ENCODE data around the gene CPVL. TPM values are rescaled to one million over a fixed set of nuclear protein-coding genes. Genes with fewer than 3 reads are reported as not detected.

Gene CPVL
- total RNA-seq, 1 experiment from 2014 or later = 26.9 TPM

GRCh38 chr7:29158795-29159423 lies 12.6 kb upstream of the CPVL start:
- no peaks in the 10 kb centered on the region for H3K23me2 ChIP-seq (ENCODE audit: insufficient read length, low read depth, low read length, poor library complexity, severe bottlenecking)
- no peak overlapping the region for H4K5ac ChIP-seq (ENCODE audit: insufficient read length, low read depth, low read length)
- H3K14ac ChIP-seq (ENCODE audit: insufficient read depth, low read length) = no peak overlapping the region
- no CpG with 5 or more reads among the region's 3 CpGs for WGBS (ENCODE audit: extremely low coverage, insufficient read length, low lambda C conversion rate)
- H3K23ac ChIP-seq (ENCODE audit: insufficient read length, low read depth, low read length) = no peak overlapping the region
- H4K20me1 ChIP-seq (ENCODE audit: control insufficient read depth, insufficient read depth, insufficient read length) = no peaks in the 10 kb centered on the region
- H3K36me3 Mint-ChIP-seq (ENCODE audit: insufficient read depth in 1 of 3, low read depth in 3 of 3) = peaks cover 4 to 5% (median 4%) of the 10 kb centered on the region in 3 experiments; a peak in 4 of 7 replicates
- no peak overlapping the region for H3K27ac ChIP-seq (ENCODE audit: insufficient read length, low read depth, low read length)
- no peaks in the 10 kb centered on the region for H3K27me3 ChIP-seq (ENCODE audit: insufficient read depth, low read length)
- H3T11ph ChIP-seq (ENCODE audit: low read length) = no peak overlapping the region
- H3K4me1 Mint-ChIP-seq = peaks cover 10 to 13% of the 10 kb centered on the region in 2 experiments
- H4K91ac ChIP-seq (ENCODE audit: insufficient read length, low read depth, low read length) = no peak overlapping the region
- no peak overlapping the region for H2AFZ ChIP-seq (ENCODE audit: low read length)
- no peaks in the 10 kb centered on the region for H3K79me1 ChIP-seq (ENCODE audit: insufficient read depth, low read depth, low read length, poor library complexity, severe bottlenecking)
- no peak overlapping the region for H2BK120ac ChIP-seq (ENCODE audit: low read depth, low read length, poor library complexity, severe bottlenecking)
- H3K4me1 ChIP-seq (ENCODE audit: insufficient read depth, low read length) = no peaks in the 10 kb centered on the region
- H3K4me3 Mint-ChIP-seq = no peak overlapping the region
- H2BK12ac ChIP-seq (ENCODE audit: insufficient read length, low read depth, low read length) = no peak overlapping the region
- H3K79me2 ChIP-seq (ENCODE audit: insufficient read depth, low read length) = no peaks in the 10 kb centered on the region
- DNase-seq = no peak
- TF ChIP-seq CTCF (conservative IDR thresholded peaks at IDR 0.05) = no peak
- no peak overlapping the region for H3K27ac Mint-ChIP-seq
- H2BK15ac ChIP-seq (ENCODE audit: low read depth, low read length) = no peak overlapping the region
- no peak overlapping the region for H3K9ac ChIP-seq (ENCODE audit: extremely low read depth, insufficient read length, low read length)
- no peak overlapping the region for H2AK5ac ChIP-seq (ENCODE audit: insufficient read length, low read length)
- H3K4me2 ChIP-seq (ENCODE audit: insufficient read depth, insufficient read length, low read length) = no peak overlapping the region
- H3K27me3 Mint-ChIP-seq (ENCODE audit: low read depth) = no peaks in the 10 kb centered on the region
- H3K18ac ChIP-seq (ENCODE audit: insufficient read length, low read depth, low read length) = no peak overlapping the region
- no peak overlapping the region for H2BK20ac ChIP-seq (ENCODE audit: low read depth, low read length, poor library complexity, severe bottlenecking)
- no peak overlapping the region for H2BK5ac ChIP-seq (ENCODE audit: insufficient read length, low read length)
- H3K9me3 Mint-ChIP-seq = peaks cover 4 to 5% of the 10 kb centered on the region in 2 experiments; a peak in 3 of 5 replicates
- H3K56ac ChIP-seq (ENCODE audit: insufficient read length, low read depth, low read length) = no peak overlapping the region
- no peaks in the 10 kb centered on the region for H3K9me3 ChIP-seq (ENCODE audit: control insufficient read depth, low read depth, low read length)
- no peak overlapping the region for H3K4ac ChIP-seq (ENCODE audit: low read depth, low read length)
- H4K8ac ChIP-seq (replicated peaks; ENCODE audit: insufficient read length, low read depth, low read length) = no peak overlapping the region

Measured in H9 (cell line).